ENCODE data around the gene VAMP7.
"Not testable (repeated sequence)": the region's sequence is repeated elsewhere in the genome, so short reads cannot be mapped to it uniquely, and the experiment has no call there.

DNA sequence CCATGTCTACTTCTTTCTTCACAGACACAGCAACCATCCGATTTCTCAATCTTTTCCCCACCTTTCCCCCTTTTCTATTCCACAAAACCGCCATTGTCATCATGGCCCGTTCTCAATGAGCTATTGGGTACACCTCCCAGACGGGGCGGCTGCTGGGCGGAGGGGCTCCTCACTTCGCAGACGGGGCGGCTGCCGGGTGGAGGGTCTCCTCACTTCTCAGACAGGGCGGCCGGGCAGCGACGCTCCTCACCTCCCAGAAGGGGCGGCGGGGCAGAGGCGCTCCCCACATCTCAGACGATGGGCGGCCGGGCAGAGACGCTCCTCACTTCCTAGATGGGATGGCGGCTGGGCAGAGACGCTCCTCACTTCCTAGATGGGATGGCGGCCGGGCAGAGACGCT lies 26.5 kb downstream of the VAMP7 start:
- TF ChIP-seq POLR2A (IDR thresholded peaks at IDR 0.05), result not testable (repeated sequence)
- TF ChIP-seq, protein P1, sequence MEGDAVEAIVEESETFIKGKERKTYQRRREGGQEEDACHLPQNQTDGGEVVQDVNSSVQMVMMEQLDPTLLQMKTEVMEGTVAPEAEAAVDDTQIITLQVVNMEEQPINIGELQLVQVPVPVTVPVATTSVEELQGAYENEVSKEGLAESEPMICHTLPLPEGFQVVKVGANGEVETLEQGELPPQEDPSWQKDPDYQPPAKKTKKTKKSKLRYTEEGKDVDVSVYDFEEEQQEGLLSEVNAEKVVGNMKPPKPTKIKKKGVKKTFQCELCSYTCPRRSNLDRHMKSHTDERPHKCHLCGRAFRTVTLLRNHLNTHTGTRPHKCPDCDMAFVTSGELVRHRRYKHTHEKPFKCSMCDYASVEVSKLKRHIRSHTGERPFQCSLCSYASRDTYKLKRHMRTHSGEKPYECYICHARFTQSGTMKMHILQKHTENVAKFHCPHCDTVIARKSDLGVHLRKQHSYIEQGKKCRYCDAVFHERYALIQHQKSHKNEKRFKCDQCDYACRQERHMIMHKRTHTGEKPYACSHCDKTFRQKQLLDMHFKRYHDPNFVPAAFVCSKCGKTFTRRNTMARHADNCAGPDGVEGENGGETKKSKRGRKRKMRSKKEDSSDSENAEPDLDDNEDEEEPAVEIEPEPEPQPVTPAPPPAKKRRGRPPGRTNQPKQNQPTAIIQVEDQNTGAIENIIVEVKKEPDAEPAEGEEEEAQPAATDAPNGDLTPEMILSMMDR (IDR thresholded peaks at IDR 0.05), result not testable (repeated sequence)

Data from Peyer's patch (tissue), 4 donors.